Measurements from ENCODE around the gene UTP14C.

Gene UTP14C

GRCh38 chr13:51997641-51998330 is 26.7 kb upstream of the UTP14C start:
- Mint-ChIP-seq H3K9me3 (ENCODE audit: low read depth) (no peaks in the 10 kb centered on the region), H3K4me1 (ENCODE audit: low read depth) (no peaks in the 10 kb centered on the region), H3K4me3 (no peak overlapping the region), H3K27me3 (peaks cover 3% of the 10 kb centered on the region), H3K36me3 (no peaks in the 10 kb centered on the region), H3K27ac (no peak overlapping the region)

- no peak overlapping the region for H3K27ac Mint-ChIP-seq
- no peaks in the 10 kb centered on the region for H3K4me1 Mint-ChIP-seq (ENCODE audit: low read depth)
- H3K36me3 Mint-ChIP-seq, result no peaks in the 10 kb centered on the region
- no peaks in the 10 kb centered on the region for H3K9me3 Mint-ChIP-seq (ENCODE audit: low read depth)
- H3K4me3 Mint-ChIP-seq, result no peak overlapping the region
- peaks cover 3% of the 10 kb centered on the region for H3K27me3 Mint-ChIP-seq
Observed at GRCh38 chr13:51998723-51999509, 25.6 kb upstream of the UTP14C start.

- no peaks in the 10 kb centered on the region for H3K36me3 Mint-ChIP-seq
- peaks cover 3% of the 10 kb centered on the region for H3K27me3 Mint-ChIP-seq
- no peak overlapping the region for H3K4me3 Mint-ChIP-seq
- no peaks in the 10 kb centered on the region for H3K4me1 Mint-ChIP-seq (ENCODE audit: low read depth)
- H3K27ac Mint-ChIP-seq, result no peak overlapping the region
- H3K9me3 Mint-ChIP-seq (ENCODE audit: low read depth), result no peaks in the 10 kb centered on the region
Observed at GRCh38 chr13:51999510-51999911, 25.0 kb upstream of the UTP14C start.

GRCh38 chr13:51999921-52000320 is 24.6 kb upstream of the UTP14C start:
- H3K27ac Mint-ChIP-seq, result no peak overlapping the region
- no peaks in the 10 kb centered on the region for H3K9me3 Mint-ChIP-seq (ENCODE audit: low read depth)
- H3K4me3 Mint-ChIP-seq, result no peak overlapping the region
- H3K4me1 Mint-ChIP-seq (ENCODE audit: low read depth), result no peaks in the 10 kb centered on the region
- peaks cover 3% of the 10 kb centered on the region for H3K27me3 Mint-ChIP-seq
- no peaks in the 10 kb centered on the region for H3K36me3 Mint-ChIP-seq

GRCh38 chr13:52001120-52001731 is 23.3 kb upstream of the UTP14C start:
- no peaks in the 10 kb centered on the region for H3K9me3 Mint-ChIP-seq (ENCODE audit: low read depth)
- peaks cover 3% of the 10 kb centered on the region for H3K27me3 Mint-ChIP-seq
- no peaks in the 10 kb centered on the region for H3K36me3 Mint-ChIP-seq
- H3K27ac Mint-ChIP-seq, result no peak overlapping the region
- H3K4me3 Mint-ChIP-seq, result no peak overlapping the region
- H3K4me1 Mint-ChIP-seq (ENCODE audit: low read depth), result no peaks in the 10 kb centered on the region

GRCh38 chr13:52002361-52002760 is 22.1 kb upstream of the UTP14C start:
- Mint-ChIP-seq H3K27me3 (peaks cover 5% of the 10 kb centered on the region), H3K4me3 (no peak overlapping the region), H3K27ac (no peak overlapping the region), H3K36me3 (no peaks in the 10 kb centered on the region), H3K9me3 (ENCODE audit: low read depth) (no peaks in the 10 kb centered on the region), H3K4me1 (ENCODE audit: low read depth) (no peaks in the 10 kb centered on the region)

- H3K9me3 Mint-ChIP-seq (ENCODE audit: low read depth), result no peaks in the 10 kb centered on the region
- H3K27me3 Mint-ChIP-seq, result peaks cover 4% of the 10 kb centered on the region
- no peaks in the 10 kb centered on the region for H3K36me3 Mint-ChIP-seq
- H3K4me1 Mint-ChIP-seq (ENCODE audit: low read depth), result no peaks in the 10 kb centered on the region
- H3K27ac Mint-ChIP-seq, result no peak overlapping the region
- H3K4me3 Mint-ChIP-seq, result no peak overlapping the region
Observed at GRCh38 chr13:52003541-52003940, 20.9 kb upstream of the UTP14C start.

GRCh38 chr13:52004511-52005170 is 19.9 kb upstream of the UTP14C start:
- Mint-ChIP-seq H3K27ac (no peak overlapping the region), H3K4me3 (no peak overlapping the region), H3K27me3 (peaks cover 4% of the 10 kb centered on the region), H3K36me3 (no peaks in the 10 kb centered on the region), H3K9me3 (ENCODE audit: low read depth) (no peaks in the 10 kb centered on the region), H3K4me1 (ENCODE audit: low read depth) (no peaks in the 10 kb centered on the region)

- Mint-ChIP-seq H3K4me3 (no peak overlapping the region), H3K4me1 (ENCODE audit: low read depth) (peaks cover 5% of the 10 kb centered on the region), H3K27me3 (peaks cover 12% of the 10 kb centered on the region), H3K27ac (no peak overlapping the region), H3K36me3 (no peaks in the 10 kb centered on the region), H3K9me3 (ENCODE audit: low read depth) (no peaks in the 10 kb centered on the region)
Observed at GRCh38 chr13:52005841-52006522, 18.5 kb upstream of the UTP14C start.

- Mint-ChIP-seq H3K4me1 (ENCODE audit: low read depth) (peaks cover 8% of the 10 kb centered on the region), H3K4me3 (no peak overlapping the region), H3K9me3 (ENCODE audit: low read depth) (no peaks in the 10 kb centered on the region), H3K27ac (no peak overlapping the region), H3K27me3 (peaks cover 13% of the 10 kb centered on the region), H3K36me3 (no peaks in the 10 kb centered on the region)
Observed at GRCh38 chr13:52006523-52007245, 17.8 kb upstream of the UTP14C start.

- Mint-ChIP-seq H3K27me3 (peaks cover 13% of the 10 kb centered on the region), H3K4me1 (ENCODE audit: low read depth) (peaks cover 17% of the 10 kb centered on the region), H3K27ac (no peak overlapping the region), H3K4me3 (peak overlapping the region; percentile 70), H3K9me3 (ENCODE audit: low read depth) (no peaks in the 10 kb centered on the region), H3K36me3 (no peaks in the 10 kb centered on the region)
Observed at GRCh38 chr13:52009946-52010345, 14.5 kb upstream of the UTP14C start.

- Mint-ChIP-seq H3K36me3 (peaks cover 5% of the 10 kb centered on the region), H3K27ac (peak within 1 kb of the TSS; percentile 95), H3K4me3 (peak within 1 kb of the TSS; percentile 100), H3K4me1 (ENCODE audit: low read depth) (peaks cover 23% of the 10 kb centered on the region), H3K27me3 (peaks cover 13% of the 10 kb centered on the region), H3K9me3 (ENCODE audit: low read depth) (no peaks in the 10 kb centered on the region)
Observed at GRCh38 chr13:52010890-52011631, 13.4 kb upstream of the UTP14C start, which contains the start of gene ATP7B. TSS of gene ATP7B (minus strand) at chr13:52011450. CDS start at chr13:52011337, 113 bp downstream.

GRCh38 chr13:52011632-52012511 is 12.6 kb upstream of the UTP14C start, which contains the start of gene ALG11:
TSS of gene ALG11 (plus strand) at chr13:52012398. CDS start at chr13:52012419, 21 bp downstream.
- peak within 1 kb of the TSS; percentile 95 for H3K27ac Mint-ChIP-seq
- H3K9me3 Mint-ChIP-seq (ENCODE audit: low read depth), result no peaks in the 10 kb centered on the region
- H3K36me3 Mint-ChIP-seq, result peaks cover 6% of the 10 kb centered on the region
- H3K27me3 Mint-ChIP-seq, result peaks cover 13% of the 10 kb centered on the region
- peak within 1 kb of the TSS; percentile 100 for H3K4me3 Mint-ChIP-seq
- H3K4me1 Mint-ChIP-seq (ENCODE audit: low read depth), result peaks cover 28% of the 10 kb centered on the region
